SHP77 (cell line): ENCODE results near the gene HMGXB3.
"Not testable (repeated sequence)": the region's sequence is repeated elsewhere in the genome, so short reads cannot be mapped to it uniquely, and the experiment has no call there.

ENCODE experiments used
- DNase-seq, 2 experiments: peaks; one replicate each; lab custom pipeline; 2025; lab: John Stamatoyannopoulos, UW

The HMGXB3 gene

DNA sequence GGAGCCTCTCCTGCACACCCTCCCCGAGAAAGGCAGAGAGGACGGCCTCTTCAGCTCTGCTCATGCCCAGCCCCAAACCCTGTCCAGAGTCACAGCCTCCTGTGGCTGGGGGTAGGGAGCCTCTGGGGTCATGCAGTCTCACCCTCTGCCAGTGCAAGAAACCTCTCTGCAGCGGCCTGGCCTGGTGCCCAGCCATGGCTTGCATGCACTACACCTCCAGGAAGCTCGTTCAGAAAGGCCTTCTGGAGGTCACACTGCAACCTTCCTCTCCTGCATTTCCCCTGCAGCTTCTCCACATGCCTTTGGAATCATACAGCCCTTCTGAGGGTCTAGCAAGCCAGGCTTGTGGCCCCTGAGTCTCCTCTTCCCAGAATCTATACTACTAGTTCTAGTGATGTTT, 67.9 kb downstream of the HMGXB3 start:
- DNase-seq, result no peak

GRCh38 chr5:150068961-150069645, 68.6 kb downstream of the HMGXB3 start:
- no peak for DNase-seq

- DNase-seq, result no peak
Observed at GRCh38 chr5:150069672-150070627, 69.4 kb downstream of the HMGXB3 start.

DNA sequence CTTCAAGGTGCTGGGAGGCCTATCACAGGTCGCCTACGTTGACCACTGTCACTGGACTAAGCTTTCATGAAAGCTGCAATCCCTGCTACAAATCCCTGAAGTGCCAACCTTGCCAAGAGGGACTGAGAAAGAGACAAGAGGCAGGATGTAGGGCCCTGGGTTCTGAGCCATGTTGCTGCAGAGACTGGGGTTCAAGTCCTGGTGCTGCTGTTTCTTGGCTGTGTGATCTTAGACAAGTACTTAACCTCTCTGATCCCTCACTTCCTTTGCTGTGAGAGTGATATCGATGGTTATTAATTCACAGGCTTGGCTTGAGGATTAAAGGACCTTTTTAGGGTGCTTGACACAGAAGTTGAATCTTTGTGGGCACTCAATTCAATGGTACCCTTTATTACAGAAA, 70.3 kb downstream of the HMGXB3 start:
- DNase-seq, result no peak

GRCh38 chr5:150073086-150073625, 72.6 kb downstream of the HMGXB3 start:
- no peak for DNase-seq

DNA sequence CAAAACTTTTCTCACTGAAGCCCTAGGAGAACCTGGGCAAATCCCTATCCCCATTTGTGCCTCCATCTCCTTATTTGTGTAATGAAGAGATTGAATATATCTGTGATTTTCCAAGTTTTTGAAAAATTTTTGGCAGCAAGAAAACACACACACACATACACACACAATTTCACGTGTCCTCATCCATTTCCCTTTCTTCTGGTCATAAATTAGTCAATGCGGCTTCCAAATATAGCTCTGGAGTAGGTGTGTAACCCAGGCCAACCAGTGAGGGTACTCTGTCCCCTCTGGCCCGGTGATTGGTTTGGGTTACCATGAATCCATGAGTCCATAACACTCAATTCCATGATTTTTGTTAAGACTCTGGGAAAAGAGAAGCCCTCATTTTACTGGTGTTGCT, 73.1 kb downstream of the HMGXB3 start:
- DNase-seq, result no peak

DNA sequence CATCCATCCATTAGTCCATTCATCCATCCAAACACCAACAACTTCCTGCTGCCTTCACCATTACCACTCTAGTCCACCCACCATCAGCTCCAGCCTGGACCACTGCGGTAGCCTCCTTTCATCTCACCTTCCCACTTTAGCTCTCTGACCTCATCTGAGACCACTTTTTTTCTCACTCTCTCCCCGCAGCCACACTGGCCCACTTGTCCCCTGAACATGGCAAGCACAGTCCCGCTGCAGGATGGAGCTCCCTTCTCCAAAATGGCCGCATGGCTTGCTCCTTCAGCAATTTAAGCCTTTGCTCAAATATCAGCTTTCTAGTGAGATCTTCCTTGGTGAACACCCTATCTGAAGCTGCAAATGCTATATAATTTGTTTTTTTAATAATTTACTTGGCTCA, 74.7 kb downstream of the HMGXB3 start:
- DNase-seq, result no peak

DNA sequence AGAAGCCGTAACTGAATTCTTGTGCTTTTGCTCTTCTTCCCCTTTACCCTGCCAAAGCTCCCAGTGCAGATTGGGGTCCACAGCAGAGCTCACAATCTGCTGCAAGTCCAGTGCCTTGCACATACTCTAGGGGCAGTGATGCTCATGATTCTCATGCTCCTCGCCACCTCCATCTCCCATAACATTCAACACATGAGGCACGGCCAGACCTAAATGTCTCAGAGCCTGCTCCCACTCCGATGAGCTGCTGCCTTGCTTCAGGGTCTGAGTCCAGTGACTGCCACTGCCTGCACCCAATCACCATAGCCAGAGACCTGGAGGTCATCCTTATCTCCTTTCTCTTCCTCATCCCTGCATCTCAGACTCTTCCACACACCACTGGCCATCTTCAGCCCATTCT, 75.3 kb downstream of the HMGXB3 start:
- DNase-seq, result no peak

DNA sequence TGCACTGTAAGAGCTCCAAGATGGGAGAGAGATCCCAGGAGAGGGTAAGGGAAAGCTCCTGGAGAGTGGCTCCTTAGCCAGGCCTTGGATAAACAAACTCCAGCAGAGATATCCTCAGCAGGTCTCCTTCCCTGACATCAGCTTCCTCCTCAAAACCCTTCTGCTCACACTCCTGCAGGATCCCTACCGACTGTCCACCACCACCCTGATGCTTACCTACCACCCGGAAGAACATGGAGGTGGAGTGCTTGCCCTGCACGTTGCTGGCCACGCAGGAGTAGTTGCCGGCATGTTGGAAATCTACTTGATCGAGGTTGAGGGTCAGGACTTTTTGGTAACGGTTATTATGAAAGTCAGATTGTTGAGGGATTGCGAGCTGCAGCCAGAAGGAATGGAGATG, 76.5 kb downstream of the HMGXB3 start:
- no peak for DNase-seq

- DNase-seq, result no peak
Observed at GRCh38 chr5:150077996-150078801, 77.7 kb downstream of the HMGXB3 start.

GRCh38 chr5:150078802-150079689, 78.5 kb downstream of the HMGXB3 start:
- no peak for DNase-seq

GRCh38 chr5:150079909-150080461, 79.4 kb downstream of the HMGXB3 start:
- no peak for DNase-seq

DNA sequence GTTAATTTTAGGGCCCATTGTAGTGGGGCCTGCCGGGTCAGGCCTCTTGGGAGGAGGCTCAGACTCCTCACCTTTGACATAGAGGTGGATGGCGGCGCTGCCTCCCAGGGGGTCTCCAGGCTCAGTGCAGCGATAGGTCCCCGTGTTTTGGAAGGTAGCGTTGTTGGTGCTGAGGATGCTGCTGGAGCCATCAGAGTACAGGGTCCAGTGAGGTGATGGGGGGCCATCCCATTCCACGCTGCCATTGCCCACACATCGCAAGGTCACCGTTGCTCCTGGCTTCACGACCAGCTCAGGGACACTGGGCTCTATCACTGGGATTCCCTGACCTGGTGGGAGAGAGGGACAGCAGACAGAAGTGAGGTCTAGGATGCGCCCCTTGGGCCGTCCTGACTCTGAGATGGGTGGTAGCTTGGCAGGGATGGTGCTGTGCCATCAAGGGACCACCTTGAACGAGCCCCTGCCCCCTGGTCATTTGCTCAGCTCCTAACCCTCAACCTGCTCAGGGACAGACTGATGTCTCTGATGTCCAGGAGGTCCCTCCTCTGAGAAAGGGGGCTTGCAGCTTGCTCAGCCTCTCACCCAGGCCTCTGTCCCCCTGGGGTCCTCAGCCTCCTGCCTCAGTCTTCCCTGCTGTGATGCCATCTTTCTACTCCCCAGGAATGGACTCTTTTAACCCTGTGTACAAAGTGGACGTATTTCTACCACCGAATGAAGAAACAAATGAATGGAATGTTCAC, 80.3 kb downstream of the HMGXB3 start:
- no peak for DNase-seq

DNA sequence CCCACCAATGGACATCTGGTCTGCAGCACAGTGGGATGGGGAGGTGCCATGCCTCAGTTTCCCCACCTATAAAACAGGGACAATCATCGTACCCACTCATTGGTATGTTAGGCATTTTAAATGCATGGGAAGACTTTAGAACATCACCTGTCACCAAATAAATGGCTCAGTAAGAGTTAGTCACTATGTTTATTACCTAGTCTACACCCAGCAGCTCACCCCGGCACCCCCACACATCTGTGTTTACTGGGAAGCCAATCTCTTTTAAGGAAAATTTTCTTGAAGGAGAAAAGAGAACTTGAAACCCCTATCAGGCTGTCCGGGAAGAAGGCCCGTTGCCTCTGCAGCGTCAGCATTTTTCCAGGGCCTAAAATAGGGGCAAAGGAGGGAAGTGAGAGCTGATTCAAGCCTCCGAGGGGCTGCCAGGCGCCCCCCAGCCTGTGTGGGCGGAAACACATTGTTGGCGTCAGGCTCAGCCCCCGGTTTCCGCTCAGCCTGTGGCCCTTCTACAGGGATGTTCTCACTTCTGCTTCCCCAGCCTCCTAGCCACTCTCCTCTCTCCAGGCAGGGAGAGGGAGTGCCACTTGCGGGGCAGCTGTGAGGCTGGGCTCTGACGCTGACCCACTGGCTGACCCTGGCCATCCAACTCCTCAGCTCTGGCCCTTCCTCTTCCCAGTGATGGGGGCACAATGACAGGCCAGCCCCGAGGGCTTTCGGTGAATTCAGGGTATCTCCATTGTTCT, 81.2 kb downstream of the HMGXB3 start:
- DNase-seq, result no peak

DNA sequence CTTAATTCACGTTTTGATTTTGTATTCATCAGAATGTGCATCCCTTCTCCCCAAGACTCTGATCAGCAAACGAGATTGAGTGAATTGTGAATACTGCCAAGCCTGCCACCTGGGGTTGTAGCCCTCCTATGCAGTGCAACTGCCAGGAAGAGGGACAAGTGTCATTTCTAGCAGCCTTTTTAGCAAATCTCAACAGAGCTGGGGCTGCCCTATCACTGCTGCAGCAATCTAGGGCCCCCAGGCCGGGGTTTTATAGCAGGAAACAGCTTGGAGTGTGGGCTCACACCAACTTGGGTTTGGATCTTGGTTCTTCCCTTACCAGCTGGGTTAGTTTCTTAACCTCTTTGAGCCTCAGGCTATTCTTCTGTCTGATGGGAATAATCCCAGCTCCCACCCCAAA, 81.8 kb downstream of the HMGXB3 start:
- DNase-seq, result no peak

- no peak for DNase-seq
Observed at GRCh38 chr5:150082889-150083288, 82.3 kb downstream of the HMGXB3 start.

DNA sequence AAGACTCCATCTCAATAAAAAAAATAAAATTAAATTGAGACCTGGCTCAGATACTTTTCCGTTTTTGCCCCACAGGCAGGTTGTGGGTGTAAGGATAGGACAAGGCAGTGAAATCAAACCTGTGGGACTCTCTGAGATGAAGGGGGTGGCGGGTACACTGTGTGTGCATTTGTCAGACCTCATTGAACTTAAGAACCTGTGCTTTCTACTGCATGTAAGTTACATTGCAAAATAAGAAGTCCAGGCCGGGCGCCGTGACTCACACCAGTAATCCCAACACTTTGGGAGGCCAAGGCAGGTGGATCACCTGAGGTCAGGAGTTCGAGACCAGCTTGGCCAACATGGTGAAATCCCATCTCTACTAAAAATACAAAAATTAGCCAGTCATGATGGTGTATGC, 84.2 kb downstream of the HMGXB3 start:
- not testable (repeated sequence) for DNase-seq

DNA sequence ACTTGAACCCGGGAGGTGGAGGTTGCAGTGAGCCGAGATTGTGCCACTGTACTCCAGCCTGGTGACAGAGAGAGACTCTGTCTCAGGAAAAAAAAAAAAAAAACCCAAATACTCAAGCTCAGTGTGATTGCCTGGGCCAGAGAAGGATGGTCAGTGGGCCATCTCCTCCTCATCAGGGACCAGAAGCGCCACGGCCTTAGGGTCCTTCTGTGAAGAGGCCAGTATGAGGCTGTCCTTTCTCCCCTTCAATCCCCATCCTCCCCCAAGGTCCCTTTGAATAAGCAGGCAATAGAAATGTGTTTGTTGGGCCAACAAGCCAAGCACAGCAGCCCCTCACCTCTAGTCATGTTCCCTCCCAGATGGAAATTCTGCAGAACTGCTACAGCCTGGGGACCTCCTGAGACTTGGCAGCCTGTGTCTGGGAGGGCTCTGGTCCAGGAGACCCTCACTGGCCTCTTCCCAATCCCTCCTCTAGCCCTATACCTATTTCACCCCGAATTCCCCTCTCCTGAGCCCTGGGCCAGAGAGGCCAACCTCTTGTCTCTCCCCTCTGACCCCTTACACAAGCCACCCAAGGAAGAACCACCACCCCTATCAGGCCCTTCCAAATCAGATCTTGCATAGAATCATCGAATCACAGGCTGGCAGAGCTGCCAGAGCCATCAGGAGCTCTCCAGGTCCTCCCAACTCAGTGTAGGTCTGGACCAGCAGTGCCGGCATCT, 84.8 kb downstream of the HMGXB3 start:
- no peak for DNase-seq
